ENCODE measurements around the gene APOBEC3B. TPM values are rescaled to one million over a fixed set of nuclear protein-coding genes. Genes with fewer than 3 reads are reported as not detected.
"Not testable (repeated sequence)": the region's sequence is repeated elsewhere in the genome, so short reads cannot be mapped to it uniquely, and the experiment has no call there.

The APOBEC3B gene
- polyA plus RNA-seq, 4 donors, result 3.5 to 5.8 (median 4.6) TPM

DNA sequence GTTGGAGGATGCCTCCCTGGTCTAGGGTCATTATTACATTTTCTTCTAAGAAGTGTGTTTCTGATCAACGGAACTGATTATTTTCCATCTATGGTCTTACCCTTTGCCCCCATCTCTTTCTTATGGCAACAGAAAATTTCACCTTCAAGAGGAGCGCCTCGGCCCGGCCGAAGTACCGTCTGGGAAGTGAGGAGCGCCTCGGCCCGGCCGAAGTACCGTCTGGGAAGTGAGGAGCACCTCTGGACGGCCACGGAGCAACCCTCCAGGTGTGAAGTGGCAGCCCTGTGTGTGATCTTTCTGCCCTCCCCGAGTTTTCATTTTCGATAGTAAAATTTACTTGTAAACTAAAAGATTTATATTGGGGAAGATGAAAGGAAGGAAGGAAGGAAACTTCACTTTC lies 28.8 kb downstream of the APOBEC3B start:
- Histone ChIP-seq H3K4me1 (ENCODE audit: control insufficient read depth in 3 of 3, insufficient read depth in 2 of 3, low read depth in 1 of 3, low read length in 2 of 3) (peaks cover 0 to 14% (median 0%) of the 10 kb centered on the region in 3 donors), H3K4me3 (ENCODE audit: low read depth in 1 of 3, low read length in 3 of 3) (no peak overlapping the region), H3K27me3 (ENCODE audit: control insufficient read depth in 3 of 3, insufficient read depth in 3 of 3, low read length in 3 of 3) (no peaks in the 10 kb centered on the region), H3K27ac (ENCODE audit: low read depth in 1 of 3, low read length in 2 of 3) (no peak overlapping the region), H3K9me3 (ENCODE audit: control insufficient read depth in 2 of 2, insufficient read depth in 1 of 2, low read depth in 1 of 2, low read length in 1 of 2) (no peaks in the 10 kb centered on the region), H3K36me3 (ENCODE audit: control insufficient read depth in 3 of 3, insufficient read depth in 2 of 3, low read depth in 1 of 3, low read length in 3 of 3) (no peaks in the 10 kb centered on the region)
- DNase-seq (no peak), FAIRE-seq (no peak)
- 64 to 71% (median 71%) methylated on average over 15 of the region's 15 CpGs for WGBS, 3 donors

DNA sequence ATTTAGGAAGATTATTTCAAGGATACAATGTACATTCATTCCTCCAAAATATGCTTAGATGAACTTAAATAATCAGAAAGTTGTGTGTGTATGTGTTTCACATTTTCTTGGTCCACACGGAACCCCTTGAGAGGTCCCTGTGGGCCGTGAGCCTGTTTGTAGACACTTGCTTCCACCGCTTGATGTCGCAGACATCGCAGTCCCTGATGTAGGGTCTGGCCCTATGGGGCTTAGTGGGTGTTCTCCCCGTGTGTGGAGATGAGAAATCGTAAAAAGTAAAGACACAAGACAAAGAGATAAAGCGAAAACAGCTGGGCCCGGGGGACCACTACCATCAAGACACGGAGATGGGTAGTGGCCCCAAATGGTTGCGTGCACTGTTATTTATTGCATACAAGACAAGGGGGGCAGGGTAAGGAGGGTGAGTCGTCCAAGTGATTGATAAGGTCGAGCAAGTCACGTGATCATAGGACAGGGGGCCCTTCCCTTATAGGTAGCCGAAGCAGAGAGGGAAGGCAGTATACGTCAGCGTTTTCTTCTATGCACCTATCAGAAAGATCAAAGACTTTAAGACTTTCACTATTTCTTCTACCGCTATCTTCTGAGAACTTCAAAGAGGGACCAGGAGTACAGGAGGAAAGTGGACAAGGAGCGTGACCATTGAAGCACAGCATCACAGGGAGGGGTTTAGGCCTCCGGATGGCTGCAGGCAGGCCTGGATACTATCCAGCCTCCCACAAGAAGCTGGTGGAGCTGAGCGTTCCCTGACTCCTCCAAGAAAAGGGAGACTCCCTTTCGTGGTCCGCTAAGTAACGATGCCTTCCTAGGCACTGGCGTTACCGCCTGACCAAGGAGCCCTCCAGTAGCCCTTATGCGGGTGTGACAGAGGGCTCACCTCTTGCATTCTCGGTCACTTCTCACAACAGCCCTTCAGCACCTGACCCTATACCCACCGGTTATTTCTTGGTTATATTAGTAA lies 30.7 kb downstream of the APOBEC3B start:
- H3K9me3 ChIP-seq (ENCODE audit: control insufficient read depth in 2 of 2, insufficient read depth in 1 of 2, low read depth in 1 of 2, low read length in 1 of 2), result no peaks in the 10 kb centered on the region
- FAIRE-seq (no peak), DNase-seq (no peak)
- H3K4me1 ChIP-seq (ENCODE audit: control insufficient read depth in 3 of 3, insufficient read depth in 2 of 3, low read depth in 1 of 3, low read length in 2 of 3), result peaks cover 0 to 14% (median 0%) of the 10 kb centered on the region in 3 donors
- H3K36me3 ChIP-seq (ENCODE audit: control insufficient read depth in 3 of 3, insufficient read depth in 2 of 3, low read depth in 1 of 3, low read length in 3 of 3), result peaks cover 0 to 5% (median 0%) of the 10 kb centered on the region in 3 donors
- H3K27me3 ChIP-seq (ENCODE audit: control insufficient read depth in 3 of 3, insufficient read depth in 3 of 3, low read length in 3 of 3), result no peaks in the 10 kb centered on the region
- WGBS, 3 donors, result 85 to 87% (median 86%) methylated on average over 29 of the region's 29 CpGs
- H3K27ac ChIP-seq (ENCODE audit: low read depth in 1 of 3, low read length in 2 of 3), result no peak overlapping the region
- H3K4me3 ChIP-seq (ENCODE audit: low read depth in 1 of 3, low read length in 3 of 3), result no peak overlapping the region

DNA sequence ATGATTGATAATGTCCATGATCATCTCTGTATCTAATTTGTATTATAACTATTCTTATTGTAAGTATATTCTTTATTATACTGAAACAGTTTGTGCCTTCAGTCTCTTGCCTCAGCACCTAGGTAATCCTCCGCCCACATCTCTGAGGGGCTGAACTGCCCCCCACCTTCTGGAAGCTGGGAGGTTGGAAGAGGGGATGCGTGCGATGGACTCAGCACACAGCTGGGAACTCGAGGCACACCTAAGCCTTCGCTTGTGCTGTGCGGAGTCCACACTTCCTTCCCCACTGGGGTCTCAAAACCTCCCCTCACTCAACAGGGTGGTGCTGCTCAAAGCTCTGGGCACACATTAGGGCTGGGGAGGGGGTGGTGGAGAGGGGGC lies 31.4 kb downstream of the APOBEC3B start:
- Histone ChIP-seq H3K4me1 (ENCODE audit: control insufficient read depth in 3 of 3, insufficient read depth in 2 of 3, low read depth in 1 of 3, low read length in 2 of 3) (peaks cover 0 to 14% (median 0%) of the 10 kb centered on the region in 3 donors), H3K27ac (ENCODE audit: low read depth in 1 of 3, low read length in 2 of 3) (peak overlapping the region; percentile 11 to 91 (median 15)), H3K36me3 (ENCODE audit: control insufficient read depth in 3 of 3, insufficient read depth in 2 of 3, low read depth in 1 of 3, low read length in 3 of 3) (peaks cover 0 to 11% (median 2%) of the 10 kb centered on the region in 3 donors), H3K4me3 (ENCODE audit: low read depth in 1 of 3, low read length in 3 of 3) (peak overlapping the region in 2 of 3 donors; percentile 44 to 53)
- not testable (repeated sequence) for DNase-seq; FAIRE-seq; H3K27me3 ChIP-seq (ENCODE audit: control insufficient read depth in 3 of 3, insufficient read depth in 3 of 3, low read length in 3 of 3); H3K9me3 ChIP-seq (ENCODE audit: control insufficient read depth in 2 of 2, insufficient read depth in 1 of 2, low read depth in 1 of 2, low read length in 1 of 2)
- WGBS, 3 donors, result 73% methylated on average over 6 of the region's 6 CpGs

- H3K9me3 ChIP-seq (ENCODE audit: control insufficient read depth in 2 of 2, insufficient read depth in 1 of 2, low read depth in 1 of 2, low read length in 1 of 2), result no peaks in the 10 kb centered on the region
- no peaks in the 10 kb centered on the region for H3K27me3 ChIP-seq (ENCODE audit: control insufficient read depth in 3 of 3, insufficient read depth in 3 of 3, low read length in 3 of 3)
- DNase-seq, result peak; percentile 74 to 85
- peaks cover 0 to 12% (median 2%) of the 10 kb centered on the region in 3 donors for H3K36me3 ChIP-seq (ENCODE audit: control insufficient read depth in 3 of 3, insufficient read depth in 2 of 3, low read depth in 1 of 3, low read length in 3 of 3)
- H3K4me1 ChIP-seq (ENCODE audit: control insufficient read depth in 3 of 3, insufficient read depth in 2 of 3, low read depth in 1 of 3, low read length in 2 of 3), result peaks cover 0 to 14% (median 0%) of the 10 kb centered on the region in 3 donors
- 4 to 15% (median 10%) methylated on average over 17 to 18 of the region's 18 CpGs for WGBS, 3 donors
- FAIRE-seq, result no peak
- peak within 1 kb of the TSS; percentile 11 to 91 (median 32) for H3K27ac ChIP-seq (ENCODE audit: low read depth in 1 of 3, low read length in 2 of 3)
- H3K4me3 ChIP-seq (ENCODE audit: low read depth in 1 of 3, low read length in 3 of 3), result peak within 1 kb of the TSS; percentile 33 to 53 (median 44)
These were observed 32.0 kb downstream of the APOBEC3B start, which contains the start of gene APOBEC3C for GRCh38 chr22:39013942-39014722. TSS of gene APOBEC3C (plus strand) at chr22:39014257. CDS start at chr22:39014363, 106 bp downstream.

DNA sequence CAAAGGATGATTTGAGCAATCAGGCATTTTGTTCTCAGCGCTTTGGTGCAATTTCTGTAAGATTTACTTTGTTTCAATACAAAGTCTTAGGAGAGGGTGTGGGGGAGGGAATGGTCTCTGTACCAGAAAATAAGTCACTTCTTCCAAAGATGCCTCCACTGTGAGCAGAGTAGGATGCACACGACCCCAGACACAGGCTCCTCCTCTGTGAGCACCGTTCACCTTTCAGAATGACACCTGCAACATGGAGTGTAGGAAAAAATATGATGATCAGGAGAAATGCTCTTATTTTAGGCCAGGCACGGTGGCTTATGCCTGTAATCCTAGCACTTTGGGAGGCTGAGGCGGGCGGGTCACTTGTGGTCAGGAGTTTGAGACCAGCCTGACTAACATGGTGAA lies 32.6 kb downstream of the APOBEC3B start:
- WGBS, 3 donors, result 21 to 42% (median 26%) methylated on average over 6 of the region's 6 CpGs

GRCh38 chr22:39016592-39016991 lies 34.4 kb downstream of the APOBEC3B start:
- Histone ChIP-seq H3K4me3 (ENCODE audit: low read depth in 1 of 3, low read length in 3 of 3) (no peak overlapping the region), H3K27ac (ENCODE audit: low read depth in 1 of 3, low read length in 2 of 3) (no peak overlapping the region), H3K27me3 (ENCODE audit: control insufficient read depth in 3 of 3, insufficient read depth in 3 of 3, low read length in 3 of 3) (no peaks in the 10 kb centered on the region), H3K4me1 (ENCODE audit: control insufficient read depth in 3 of 3, insufficient read depth in 2 of 3, low read depth in 1 of 3, low read length in 2 of 3) (peaks cover 0 to 18% (median 0%) of the 10 kb centered on the region in 3 donors), H3K9me3 (ENCODE audit: control insufficient read depth in 2 of 2, insufficient read depth in 1 of 2, low read depth in 1 of 2, low read length in 1 of 2) (no peaks in the 10 kb centered on the region), H3K36me3 (ENCODE audit: control insufficient read depth in 3 of 3, insufficient read depth in 2 of 3, low read depth in 1 of 3, low read length in 3 of 3) (peaks cover 0 to 12% (median 2%) of the 10 kb centered on the region in 3 donors)
- WGBS, 3 donors, result 97 to 99% (median 98%) methylated on average over 13 of the region's 13 CpGs
- FAIRE-seq, result no peak
- DNase-seq, result no peak

More for the DNA sequence above, 32.6 kb downstream of the APOBEC3B start:
- peaks cover 0 to 12% (median 2%) of the 10 kb centered on the region in 3 donors for H3K36me3 ChIP-seq (ENCODE audit: control insufficient read depth in 3 of 3, insufficient read depth in 2 of 3, low read depth in 1 of 3, low read length in 3 of 3)
- H3K4me3 ChIP-seq (ENCODE audit: low read depth in 1 of 3, low read length in 3 of 3), result peak overlapping the region; percentile 33 to 53 (median 44)
- FAIRE-seq; DNase-seq; H3K27me3 ChIP-seq (ENCODE audit: control insufficient read depth in 3 of 3, insufficient read depth in 3 of 3, low read length in 3 of 3); H3K9me3 ChIP-seq (ENCODE audit: control insufficient read depth in 2 of 2, insufficient read depth in 1 of 2, low read depth in 1 of 2, low read length in 1 of 2): not testable (repeated sequence)
- H3K27ac ChIP-seq (ENCODE audit: low read depth in 1 of 3, low read length in 2 of 3), result peak overlapping the region; percentile 11 to 91 (median 32)
- H3K4me1 ChIP-seq (ENCODE audit: control insufficient read depth in 3 of 3, insufficient read depth in 2 of 3, low read depth in 1 of 3, low read length in 2 of 3), result peaks cover 0 to 14% (median 0%) of the 10 kb centered on the region in 3 donors

DNA sequence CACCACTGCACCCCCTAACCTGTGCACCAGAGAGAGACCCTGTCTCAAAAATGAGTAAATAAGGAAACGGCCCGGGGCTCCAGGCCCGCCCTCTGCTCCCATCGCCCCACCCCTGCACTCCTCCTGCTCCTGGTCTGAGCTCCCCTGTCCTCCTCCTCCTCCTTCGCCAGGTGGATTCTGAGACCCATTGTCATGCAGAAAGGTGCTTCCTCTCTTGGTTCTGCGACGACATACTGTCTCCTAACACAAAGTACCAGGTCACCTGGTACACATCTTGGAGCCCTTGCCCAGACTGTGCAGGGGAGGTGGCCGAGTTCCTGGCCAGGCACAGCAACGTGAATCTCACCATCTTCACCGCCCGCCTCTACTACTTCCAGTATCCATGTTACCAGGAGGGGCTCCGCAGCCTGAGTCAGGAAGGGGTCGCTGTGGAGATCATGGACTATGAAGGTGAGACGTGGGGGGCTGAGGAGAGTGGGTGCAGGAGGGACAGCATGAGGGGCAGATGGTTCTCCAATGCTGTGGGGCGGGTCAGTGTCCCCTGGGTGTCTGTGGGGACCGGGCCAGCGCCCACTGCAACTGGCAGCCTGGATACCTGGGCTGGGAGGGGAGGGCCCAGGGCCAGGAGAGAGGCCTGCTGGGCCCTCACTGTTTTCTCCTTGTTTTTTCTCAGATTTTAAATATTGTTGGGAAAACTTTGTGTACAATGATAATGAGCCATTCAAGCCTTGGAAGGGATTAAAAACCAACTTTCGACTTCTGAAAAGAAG lies 35.6 kb downstream of the APOBEC3B start:
- H3K4me3 ChIP-seq (ENCODE audit: low read depth in 1 of 3, low read length in 3 of 3), result no peak overlapping the region
- H3K27me3 ChIP-seq (ENCODE audit: control insufficient read depth in 3 of 3, insufficient read depth in 3 of 3, low read length in 3 of 3), result no peaks in the 10 kb centered on the region
- H3K27ac ChIP-seq (ENCODE audit: low read depth in 1 of 3, low read length in 2 of 3), result no peak overlapping the region
- H3K4me1 ChIP-seq (ENCODE audit: control insufficient read depth in 3 of 3, insufficient read depth in 2 of 3, low read depth in 1 of 3, low read length in 2 of 3), result peaks cover 0 to 23% (median 0%) of the 10 kb centered on the region in 3 donors
- WGBS, 3 donors, result 84 to 87% (median 85%) methylated on average over 17 to 18 of the region's 18 CpGs
- H3K9me3 ChIP-seq (ENCODE audit: control insufficient read depth in 2 of 2, insufficient read depth in 1 of 2, low read depth in 1 of 2, low read length in 1 of 2), result no peaks in the 10 kb centered on the region
- DNase-seq (no peak), FAIRE-seq (no peak)
- H3K36me3 ChIP-seq (ENCODE audit: control insufficient read depth in 3 of 3, insufficient read depth in 2 of 3, low read depth in 1 of 3, low read length in 3 of 3), result peaks cover 0 to 12% (median 2%) of the 10 kb centered on the region in 3 donors
